HEK293 (cell line): ENCODE results near the gene MRPL23.

Source experiments
- CTCF ChIA-PET: fragments of 350-600 bp; formaldehyde crosslinking; extraction: SDS; loops from one replicate; lab custom pipeline; 2021; ENCODE audit warnings: antibody characterized with exemption; lab: Yijun Ruan, JAX
- POLR2A ChIA-PET: fragments of 300-600 bp; formaldehyde crosslinking; extraction: SDS; loops from one replicate; lab custom pipeline; 2020; ENCODE audit warnings: antibody characterized with exemption, inconsistent platforms; lab: Yijun Ruan, JAX
- H3K27ac ChIP-seq: fragments of 200-500 bp; sonication (Bioruptor generic); 2 replicates; pipeline ENCODE4 v1.5.1; 2014; ENCODE audit warnings: low read depth, low read length, control low read depth, inconsistent platforms; ENCODE audit errors: extremely low read depth
- H3K36me3 ChIP-seq, 2 experiments: fragments of 200-500 bp in 1 of 2; sonication (Bioruptor generic) in 1 of 2; 1 replicate in 1 of 2; 2 replicates in 1 of 2; pipeline ENCODE4 v1.5.1; 2014 to 2017; ENCODE audit warnings: inconsistent platforms in 2 of 2, low read length in 2 of 2; ENCODE audit not compliant: control insufficient read depth in 2 of 2, insufficient read depth in 1 of 2
- H3K4me1 ChIP-seq: fragments of 200-500 bp; sonication (Bioruptor generic); 2 replicates; pipeline ENCODE4 v1.5.1; 2014; ENCODE audit warnings: mild to moderate bottlenecking, low read length, inconsistent platforms; ENCODE audit not compliant: control insufficient read depth, insufficient read depth
- H3K4me3 ChIP-seq: 2 replicates; pipeline ENCODE4 v1.5.1; 2011; ENCODE audit warnings: low read depth, mild to moderate bottlenecking, control low read depth, low read length, moderate library complexity
- H3K9me3 ChIP-seq: fragments of 200-500 bp; sonication (Bioruptor generic); 2 replicates; pipeline ENCODE4 v1.5.1; 2014; ENCODE audit warnings: low read depth, low read length, inconsistent platforms; ENCODE audit not compliant: control insufficient read depth, insufficient read depth
- HIC1 ChIP-seq: fragments of 450-650 bp; formaldehyde crosslinking; IDR thresholded peaks from 2 replicates; pipeline ENCODE4 v1.5.1; 2016; ENCODE audit warnings: missing biosample characterization, missing genetic modification characterization
- IKZF3 ChIP-seq: fragments of 450-650 bp; IDR thresholded peaks from 2 replicates; pipeline ENCODE4 v1.5.0; 2018; ENCODE audit warnings: missing biosample characterization, mild to moderate bottlenecking, missing genetic modification characterization, moderate library complexity
- KLF7 ChIP-seq: fragments of 450-650 bp; formaldehyde crosslinking; IDR thresholded peaks from 2 replicates; pipeline ENCODE4 v1.5.1; 2016; ENCODE audit warnings: missing biosample characterization, missing genetic modification characterization, borderline replicate concordance
- PRDM4 ChIP-seq: fragments of 450-650 bp; formaldehyde crosslinking; IDR thresholded peaks from 2 replicates; pipeline ENCODE4 v1.5.1; 2017; ENCODE audit warnings: missing biosample characterization, missing genetic modification characterization
- SETDB1 ChIP-seq: IDR thresholded peaks from one replicate; pipeline ENCODE4 v1.6.1; 2017; ENCODE audit warnings: mild to moderate bottlenecking, low read length, moderate library complexity, mixed read lengths; ENCODE audit not compliant: insufficient read length
- ZBTB17 ChIP-seq: fragments of 450-650 bp; formaldehyde crosslinking; IDR thresholded peaks from 2 replicates; pipeline ENCODE4 v1.5.1; 2016; ENCODE audit warnings: missing biosample characterization, missing genetic modification characterization
- ZBTB48 ChIP-seq: fragments of 450-650 bp; formaldehyde crosslinking; IDR thresholded peaks from 2 replicates; pipeline ENCODE4 v1.5.1; 2016; ENCODE audit warnings: missing biosample characterization, missing genetic modification characterization
- ZFP37 ChIP-seq: fragments of 450-650 bp; formaldehyde crosslinking; IDR thresholded peaks from 2 replicates; pipeline ENCODE4 v1.5.1; 2016; ENCODE audit warnings: missing biosample characterization, missing genetic modification characterization
- ZNF138 ChIP-seq: fragments of 450-650 bp; formaldehyde crosslinking; IDR thresholded peaks from 2 replicates; pipeline ENCODE4 v1.5.1; 2016; ENCODE audit warnings: missing biosample characterization, missing genetic modification characterization, borderline replicate concordance
- ZNF184 ChIP-seq: fragments of 450-650 bp; IDR thresholded peaks from 2 replicates; pipeline ENCODE4 v1.5.1; 2018; ENCODE audit warnings: missing biosample characterization, mild to moderate bottlenecking, missing genetic modification characterization
- ZNF274 ChIP-seq, 2 experiments: fragments of 200-500 bp in 1 of 2; fragments of 450-650 bp in 1 of 2; sonication (Bioruptor generic) in 1 of 2; formaldehyde crosslinking in 1 of 2; IDR thresholded peaks; 2 replicates each; pipeline versions ENCODE4 v1.5.1 to v1.6.1; 2014 to 2016; ENCODE audit warnings: borderline replicate concordance in 1 of 2, inconsistent platforms in 1 of 2, low read length in 1 of 2, missing biosample characterization in 1 of 2, missing genetic modification characterization in 1 of 2
- ZNF335 ChIP-seq: fragments of 450-650 bp; formaldehyde crosslinking; conservative IDR thresholded peaks from 2 replicates; pipeline ENCODE4 v1.5.1; 2016; ENCODE audit warnings: missing biosample characterization, missing genetic modification characterization
- ZNF404 ChIP-seq: fragments of 450-650 bp; formaldehyde crosslinking; IDR thresholded peaks from 2 replicates; pipeline ENCODE4 v1.5.1; 2017; ENCODE audit warnings: missing biosample characterization, missing genetic modification characterization
- ZNF529 ChIP-seq: fragments of 450-650 bp; formaldehyde crosslinking; IDR thresholded peaks from 2 replicates; pipeline ENCODE4 v1.5.1; 2017; ENCODE audit warnings: missing genetic modification characterization, missing biosample characterization; ENCODE audit not compliant: insufficient replicate concordance
- ZNF791 ChIP-seq: fragments of 450-650 bp; formaldehyde crosslinking; IDR thresholded peaks from 2 replicates; pipeline ENCODE4 v1.5.1; 2016; ENCODE audit warnings: missing biosample characterization, missing genetic modification characterization
- TF ChIP-seq, protein P1 (sequence below): fragments of 450-650 bp; formaldehyde crosslinking; IDR thresholded peaks from 2 replicates; pipeline ENCODE4 v1.5.1; 2016; ENCODE audit warnings: missing biosample characterization, missing genetic modification characterization, low read depth
- TF ChIP-seq, protein P2 (sequence below): fragments of 450-650 bp; formaldehyde crosslinking; conservative IDR thresholded peaks from 2 replicates; pipeline ENCODE4 v1.5.1; 2016; ENCODE audit warnings: low read depth, missing biosample characterization, missing genetic modification characterization
- TF ChIP-seq, protein P3 (sequence below): fragments of 450-650 bp; formaldehyde crosslinking; IDR thresholded peaks from 2 replicates; pipeline ENCODE4 v1.5.1; 2016; ENCODE audit warnings: missing biosample characterization, missing genetic modification characterization

The MRPL23 gene

DNA sequence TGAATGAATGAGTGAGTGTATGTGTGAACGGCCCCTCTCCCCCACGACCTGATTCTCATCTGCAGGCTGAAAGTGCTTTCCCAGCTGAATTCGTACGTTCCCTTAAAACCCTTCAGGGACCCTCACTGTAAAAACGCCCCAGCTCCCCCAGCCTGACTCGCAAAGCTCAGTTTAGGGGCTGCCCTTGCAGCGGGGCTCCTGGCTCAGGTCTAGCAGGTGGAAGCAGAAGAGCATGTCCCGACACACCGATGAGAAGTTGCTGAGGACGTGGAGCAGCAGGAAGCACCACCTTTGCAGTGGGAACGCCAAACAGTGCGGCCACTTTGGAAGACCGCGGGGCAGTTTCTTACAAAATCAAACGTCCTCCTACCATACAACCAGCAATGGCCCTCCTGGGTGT, 3.6 kb upstream of the MRPL23 start (continued):
- TF ChIP-seq, protein P1, sequence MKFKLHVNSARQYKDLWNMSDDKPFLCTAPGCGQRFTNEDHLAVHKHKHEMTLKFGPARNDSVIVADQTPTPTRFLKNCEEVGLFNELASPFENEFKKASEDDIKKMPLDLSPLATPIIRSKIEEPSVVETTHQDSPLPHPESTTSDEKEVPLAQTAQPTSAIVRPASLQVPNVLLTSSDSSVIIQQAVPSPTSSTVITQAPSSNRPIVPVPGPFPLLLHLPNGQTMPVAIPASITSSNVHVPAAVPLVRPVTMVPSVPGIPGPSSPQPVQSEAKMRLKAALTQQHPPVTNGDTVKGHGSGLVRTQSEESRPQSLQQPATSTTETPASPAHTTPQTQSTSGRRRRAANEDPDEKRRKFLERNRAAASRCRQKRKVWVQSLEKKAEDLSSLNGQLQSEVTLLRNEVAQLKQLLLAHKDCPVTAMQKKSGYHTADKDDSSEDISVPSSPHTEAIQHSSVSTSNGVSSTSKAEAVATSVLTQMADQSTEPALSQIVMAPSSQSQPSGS (tag by site-specific recombination) = no peak
- TF ChIP-seq ZBTB17 (tag by site-specific recombination) (no peak), ZBTB48 (no peak)
- TF ChIP-seq, all 188 proteins: peak for 0

DNA sequence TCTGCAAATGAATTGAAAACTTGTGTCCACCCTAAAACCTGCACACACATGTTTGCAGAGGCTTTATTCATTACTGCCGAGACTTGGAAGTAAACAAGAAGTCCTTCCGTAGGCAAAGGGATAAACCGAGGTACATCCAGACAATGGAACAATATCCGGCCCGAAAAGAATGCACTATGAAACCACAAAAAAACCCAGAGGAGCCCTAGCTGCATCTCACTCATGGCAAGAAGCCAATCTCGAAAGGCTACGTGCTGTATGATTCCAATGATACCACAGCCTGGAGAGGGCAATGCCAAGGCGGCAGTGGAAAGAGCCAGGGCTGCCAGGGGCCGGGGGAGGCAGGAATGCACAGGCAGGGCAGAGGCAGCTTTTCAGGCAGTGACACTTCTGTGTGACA, 3.2 kb upstream of the MRPL23 start:
- no peaks in the 10 kb centered on the region for H3K36me3 ChIP-seq
- ChIA-PET CTCF (interaction anchor here (1.1 kb wide), 1 partner anchor 43 kb away, joined by 3 read pairs; no protein-coding TSS in a partner anchor), POLR2A (no interaction called here)
- H3K4me3 ChIP-seq = no peak overlapping the region
- H3K27ac ChIP-seq = no peak overlapping the region
- no peaks in the 10 kb centered on the region for H3K9me3 ChIP-seq
- TF ChIP-seq ZNF274 (IDR thresholded peaks at IDR 0.05; ENCODE audit: low read length) = no peak
- TF ChIP-seq ZNF274 (tag by site-specific recombination; IDR thresholded peaks at IDR 0.05; ENCODE audit: borderline replicate concordance) = no peak
- TF ChIP-seq HIC1 = 0 out of 2 replicates have a peak, but pooled peaks have one; percentile 37
- H3K4me1 ChIP-seq = no peaks in the 10 kb centered on the region

DNA sequence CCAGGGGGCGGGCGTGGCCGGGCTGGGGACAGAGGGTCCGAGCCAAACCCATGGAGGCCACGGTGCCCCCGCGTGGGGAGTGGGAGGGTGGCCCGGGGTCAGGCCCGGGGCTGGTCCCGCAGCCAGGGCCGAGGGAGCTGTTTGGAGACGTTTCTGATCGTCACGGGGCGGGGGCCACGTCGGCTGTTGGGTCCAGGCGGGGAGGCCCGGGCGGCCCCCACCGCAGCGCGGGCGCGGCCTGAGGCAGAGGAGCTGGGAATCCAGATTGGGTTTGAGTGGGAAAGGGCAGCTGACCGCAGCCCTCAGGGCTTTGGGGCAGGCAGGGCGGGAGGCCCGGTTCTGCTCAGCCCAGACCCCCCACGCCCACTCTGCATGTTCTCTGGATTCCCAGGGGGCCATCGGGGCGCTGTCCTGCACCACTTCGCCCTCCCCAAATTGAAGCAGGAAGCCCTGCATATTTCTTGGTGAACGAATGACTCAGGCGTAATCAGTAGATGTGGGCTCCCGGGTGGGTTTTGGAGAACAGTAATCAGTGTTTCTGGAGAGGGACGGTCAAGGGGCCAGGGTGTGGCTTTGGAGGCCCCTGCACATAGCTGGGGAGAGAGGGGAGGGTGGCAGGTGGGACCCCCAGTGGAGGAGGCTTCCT, 583 bp downstream of the MRPL23 start:
- no peaks in the 10 kb centered on the region for H3K9me3 ChIP-seq
- H3K36me3 ChIP-seq = no peaks in the 10 kb centered on the region
- ChIA-PET CTCF (interaction anchor here (0.7 to 4.0 kb wide), 4 partner anchors 66 to 295 kb away, joined by 3 to 57 read pairs (median 10); no protein-coding TSS in a partner anchor), POLR2A (interaction anchor here (0.6 kb wide), 1 partner anchor 48 kb away, joined by 3 read pairs; no protein-coding TSS in a partner anchor)
- no peak overlapping the region for H3K4me3 ChIP-seq
- no peaks in the 10 kb centered on the region for H3K4me1 ChIP-seq
- no peak overlapping the region for H3K27ac ChIP-seq
- no peak for TF ChIP-seq KLF7
- TF ChIP-seq SETDB1 = no peak
- no peak for TF ChIP-seq IKZF3 (tag by site-specific recombination)
- TF ChIP-seq, protein P1 (tag by site-specific recombination) = no peak
- TF ChIP-seq, protein P2, sequence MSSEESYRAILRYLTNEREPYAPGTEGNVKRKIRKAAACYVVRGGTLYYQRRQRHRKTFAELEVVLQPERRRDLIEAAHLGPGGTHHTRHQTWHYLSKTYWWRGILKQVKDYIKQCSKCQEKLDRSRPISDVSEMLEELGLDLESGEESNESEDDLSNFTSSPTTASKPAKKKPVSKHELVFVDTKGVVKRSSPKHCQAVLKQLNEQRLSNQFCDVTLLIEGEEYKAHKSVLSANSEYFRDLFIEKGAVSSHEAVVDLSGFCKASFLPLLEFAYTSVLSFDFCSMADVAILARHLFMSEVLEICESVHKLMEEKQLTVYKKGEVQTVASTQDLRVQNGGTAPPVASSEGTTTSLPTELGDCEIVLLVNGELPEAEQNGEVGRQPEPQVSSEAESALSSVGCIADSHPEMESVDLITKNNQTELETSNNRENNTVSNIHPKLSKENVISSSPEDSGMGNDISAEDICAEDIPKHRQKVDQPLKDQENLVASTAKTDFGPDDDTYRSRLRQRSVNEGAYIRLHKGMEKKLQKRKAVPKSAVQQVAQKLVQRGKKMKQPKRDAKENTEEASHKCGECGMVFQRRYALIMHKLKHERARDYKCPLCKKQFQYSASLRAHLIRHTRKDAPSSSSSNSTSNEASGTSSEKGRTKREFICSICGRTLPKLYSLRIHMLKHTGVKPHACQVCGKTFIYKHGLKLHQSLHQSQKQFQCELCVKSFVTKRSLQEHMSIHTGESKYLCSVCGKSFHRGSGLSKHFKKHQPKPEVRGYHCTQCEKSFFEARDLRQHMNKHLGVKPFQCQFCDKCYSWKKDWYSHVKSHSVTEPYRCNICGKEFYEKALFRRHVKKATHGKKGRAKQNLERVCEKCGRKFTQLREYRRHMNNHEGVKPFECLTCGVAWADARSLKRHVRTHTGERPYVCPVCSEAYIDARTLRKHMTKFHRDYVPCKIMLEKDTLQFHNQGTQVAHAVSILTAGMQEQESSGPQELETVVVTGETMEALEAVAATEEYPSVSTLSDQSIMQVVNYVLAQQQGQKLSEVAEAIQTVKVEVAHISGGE (tag by site-specific recombination) = no peak
- TF ChIP-seq ZNF529 (tag by site-specific recombination) = no peak
- TF ChIP-seq PRDM4 (tag by site-specific recombination) = no peak
- no peak for TF ChIP-seq ZNF184
- TF ChIP-seq ZNF138 (tag by site-specific recombination) = no peak
- no peak for TF ChIP-seq ZNF791 (tag by site-specific recombination)
- no peak for TF ChIP-seq ZFP37
- TF ChIP-seq ZNF335 (tag by site-specific recombination) = no peak
- TF ChIP-seq, protein P3, sequence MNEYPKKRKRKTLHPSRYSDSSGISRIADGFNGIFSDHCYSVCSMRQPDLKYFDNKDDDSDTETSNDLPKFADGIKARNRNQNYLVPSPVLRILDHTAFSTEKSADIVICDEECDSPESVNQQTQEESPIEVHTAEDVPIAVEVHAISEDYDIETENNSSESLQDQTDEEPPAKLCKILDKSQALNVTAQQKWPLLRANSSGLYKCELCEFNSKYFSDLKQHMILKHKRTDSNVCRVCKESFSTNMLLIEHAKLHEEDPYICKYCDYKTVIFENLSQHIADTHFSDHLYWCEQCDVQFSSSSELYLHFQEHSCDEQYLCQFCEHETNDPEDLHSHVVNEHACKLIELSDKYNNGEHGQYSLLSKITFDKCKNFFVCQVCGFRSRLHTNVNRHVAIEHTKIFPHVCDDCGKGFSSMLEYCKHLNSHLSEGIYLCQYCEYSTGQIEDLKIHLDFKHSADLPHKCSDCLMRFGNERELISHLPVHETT (tag by site-specific recombination) = no peak
- TF ChIP-seq ZNF404 (tag by site-specific recombination) = no peak
